ENCODE data around the gene NMUR2. TPM values are rescaled to one million over a fixed set of nuclear protein-coding genes. Genes with fewer than 3 reads are reported as not detected.

The NMUR2 gene
- total RNA-seq, 1 donor = not detected

DNA sequence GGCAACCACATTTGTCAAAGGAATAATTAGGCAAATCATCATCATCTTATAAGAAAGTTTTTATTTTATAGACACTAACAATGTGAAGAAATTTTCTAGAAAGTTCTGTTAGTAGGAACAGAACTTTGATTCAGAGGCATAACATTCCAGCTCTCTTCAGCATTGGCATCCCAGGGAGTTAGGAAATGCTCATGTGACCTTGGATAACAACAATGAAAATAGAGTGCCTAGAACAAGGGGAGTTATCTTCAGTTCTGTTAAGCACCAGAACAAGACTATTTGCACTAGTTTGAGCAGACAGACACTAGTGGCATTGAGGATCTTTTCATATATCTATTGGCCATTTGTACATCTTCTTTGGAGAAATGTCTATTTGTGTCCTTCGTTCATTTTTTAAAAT is 7.0 kb upstream of the NMUR2 start:
- no peaks in the 10 kb centered on the region for H3K27me3 ChIP-seq (ENCODE audit: insufficient read depth, low read length)
- no peaks in the 10 kb centered on the region for H4K20me1 ChIP-seq (ENCODE audit: insufficient read depth, low read length)
- H3K27ac ChIP-seq (ENCODE audit: low read depth, low read length) = no peak overlapping the region
- H3K4me1 ChIP-seq (ENCODE audit: insufficient read depth, low read length) = no peaks in the 10 kb centered on the region
- no peak overlapping the region for H3K4me3 ChIP-seq (ENCODE audit: insufficient read depth, low read length)
- no peaks in the 10 kb centered on the region for H3K36me3 ChIP-seq (ENCODE audit: insufficient read depth, low read length)
- no peaks in the 10 kb centered on the region for H3K79me2 ChIP-seq (ENCODE audit: insufficient read depth, low read length)
- TF ChIP-seq, protein P1, sequence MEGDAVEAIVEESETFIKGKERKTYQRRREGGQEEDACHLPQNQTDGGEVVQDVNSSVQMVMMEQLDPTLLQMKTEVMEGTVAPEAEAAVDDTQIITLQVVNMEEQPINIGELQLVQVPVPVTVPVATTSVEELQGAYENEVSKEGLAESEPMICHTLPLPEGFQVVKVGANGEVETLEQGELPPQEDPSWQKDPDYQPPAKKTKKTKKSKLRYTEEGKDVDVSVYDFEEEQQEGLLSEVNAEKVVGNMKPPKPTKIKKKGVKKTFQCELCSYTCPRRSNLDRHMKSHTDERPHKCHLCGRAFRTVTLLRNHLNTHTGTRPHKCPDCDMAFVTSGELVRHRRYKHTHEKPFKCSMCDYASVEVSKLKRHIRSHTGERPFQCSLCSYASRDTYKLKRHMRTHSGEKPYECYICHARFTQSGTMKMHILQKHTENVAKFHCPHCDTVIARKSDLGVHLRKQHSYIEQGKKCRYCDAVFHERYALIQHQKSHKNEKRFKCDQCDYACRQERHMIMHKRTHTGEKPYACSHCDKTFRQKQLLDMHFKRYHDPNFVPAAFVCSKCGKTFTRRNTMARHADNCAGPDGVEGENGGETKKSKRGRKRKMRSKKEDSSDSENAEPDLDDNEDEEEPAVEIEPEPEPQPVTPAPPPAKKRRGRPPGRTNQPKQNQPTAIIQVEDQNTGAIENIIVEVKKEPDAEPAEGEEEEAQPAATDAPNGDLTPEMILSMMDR (IDR thresholded peaks at IDR 0.05; ENCODE audit: extremely low read depth, low read depth, low read length) = no peak
- DNase-seq (ENCODE audit: insufficient read length, low spot score, missing footprints) = no peak
- no peak overlapping the region for H3K4me2 ChIP-seq (ENCODE audit: insufficient read depth, low read length)
- no peak overlapping the region for H2AFZ ChIP-seq (ENCODE audit: low read length)
- no peaks in the 10 kb centered on the region for H3K9me3 ChIP-seq (ENCODE audit: low read depth, low read length)

DNA sequence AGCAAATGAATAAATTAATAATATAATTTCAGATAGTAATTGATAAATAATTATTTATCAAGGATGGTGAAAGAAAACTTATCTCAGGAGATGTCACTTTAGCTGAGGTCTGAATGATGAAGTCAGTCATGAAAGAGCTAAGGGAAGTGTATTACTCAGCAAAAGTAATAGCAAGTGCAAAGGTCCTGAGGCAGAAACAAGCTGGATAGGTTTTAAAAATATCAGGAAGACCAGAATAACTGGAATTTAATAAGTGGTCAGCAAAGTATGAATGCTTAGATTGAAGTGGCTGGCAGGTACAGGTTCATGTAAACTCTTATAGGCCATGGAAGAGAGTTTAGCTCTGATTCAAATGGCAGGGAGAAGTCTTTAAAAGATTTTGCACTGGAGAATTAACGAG is 1.0 kb upstream of the NMUR2 start:
- no peaks in the 10 kb centered on the region for H4K20me1 ChIP-seq (ENCODE audit: insufficient read depth, low read length)
- H3K36me3 ChIP-seq (ENCODE audit: insufficient read depth, low read length) = no peaks in the 10 kb centered on the region
- H2AFZ ChIP-seq (ENCODE audit: low read length) = no peak overlapping the region
- no peak overlapping the region for H3K4me2 ChIP-seq (ENCODE audit: insufficient read depth, low read length)
- H3K4me1 ChIP-seq (ENCODE audit: insufficient read depth, low read length) = no peaks in the 10 kb centered on the region
- H3K27me3 ChIP-seq (ENCODE audit: insufficient read depth, low read length) = no peaks in the 10 kb centered on the region
- DNase-seq (ENCODE audit: insufficient read length, low spot score, missing footprints) = no peak
- no peaks in the 10 kb centered on the region for H3K9me3 ChIP-seq (ENCODE audit: low read depth, low read length)
- H3K27ac ChIP-seq (ENCODE audit: low read depth, low read length) = no peak overlapping the region
- TF ChIP-seq, protein P1 (IDR thresholded peaks at IDR 0.05; ENCODE audit: extremely low read depth, low read depth, low read length) = no peak
- no peaks in the 10 kb centered on the region for H3K79me2 ChIP-seq (ENCODE audit: insufficient read depth, low read length)
- H3K4me3 ChIP-seq (ENCODE audit: insufficient read depth, low read length) = no peak overlapping the region

DNA sequence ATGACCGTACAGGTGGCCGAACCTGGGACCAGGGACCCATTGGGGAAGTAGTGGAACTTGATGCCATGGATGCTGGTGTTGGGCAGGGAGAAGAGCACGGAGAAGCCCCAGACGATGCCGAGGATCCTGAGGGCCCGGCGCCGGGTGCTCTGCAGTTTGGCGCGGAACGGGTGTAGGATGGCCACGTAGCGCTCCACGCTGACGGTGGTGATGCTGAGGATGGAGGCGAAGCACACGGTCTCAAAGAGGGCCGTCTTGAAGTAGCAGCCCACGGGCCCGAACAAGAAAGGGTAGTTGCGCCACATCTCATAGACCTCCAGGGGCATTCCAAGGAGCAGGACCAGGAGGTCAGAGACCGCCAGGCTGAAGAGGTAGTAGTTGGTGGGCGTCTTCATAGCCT is 585 bp downstream of the NMUR2 start:
- H3K27me3 ChIP-seq (ENCODE audit: insufficient read depth, low read length) = no peaks in the 10 kb centered on the region
- H3K79me2 ChIP-seq (ENCODE audit: insufficient read depth, low read length) = no peaks in the 10 kb centered on the region
- H3K27ac ChIP-seq (ENCODE audit: low read depth, low read length) = no peak overlapping the region
- no peaks in the 10 kb centered on the region for H3K4me1 ChIP-seq (ENCODE audit: insufficient read depth, low read length)
- no peaks in the 10 kb centered on the region for H3K9me3 ChIP-seq (ENCODE audit: low read depth, low read length)
- TF ChIP-seq, protein P1 (IDR thresholded peaks at IDR 0.05; ENCODE audit: extremely low read depth, low read depth, low read length) = no peak
- DNase-seq (ENCODE audit: insufficient read length, low spot score, missing footprints) = no peak
- H3K4me2 ChIP-seq (ENCODE audit: insufficient read depth, low read length) = no peak overlapping the region
- no peak overlapping the region for H3K4me3 ChIP-seq (ENCODE audit: insufficient read depth, low read length)
- H3K36me3 ChIP-seq (ENCODE audit: insufficient read depth, low read length) = no peaks in the 10 kb centered on the region
- no peaks in the 10 kb centered on the region for H4K20me1 ChIP-seq (ENCODE audit: insufficient read depth, low read length)
- no peak overlapping the region for H2AFZ ChIP-seq (ENCODE audit: low read length)

DNA sequence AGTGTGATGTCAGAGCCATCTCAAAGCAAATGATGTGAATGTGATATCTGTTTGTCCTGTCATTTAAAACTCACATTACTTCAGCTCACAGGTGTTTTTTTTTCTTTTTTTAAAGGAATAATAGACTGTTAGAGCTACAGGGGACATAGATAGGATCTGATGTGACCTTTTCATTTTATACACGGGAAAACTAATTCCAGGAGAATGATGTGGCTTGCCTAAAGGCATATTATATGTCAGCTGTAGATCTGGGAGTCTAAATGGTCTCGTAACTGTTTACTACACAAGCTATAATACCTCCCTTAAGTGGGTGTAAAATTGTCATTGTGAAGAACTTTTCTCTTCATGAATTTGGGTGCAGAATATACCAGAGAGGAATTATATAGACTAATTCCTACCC is 2.0 kb downstream of the NMUR2 start:
- Histone ChIP-seq H3K4me2 (ENCODE audit: insufficient read depth, low read length) (no peak overlapping the region), H3K27me3 (ENCODE audit: insufficient read depth, low read length) (no peaks in the 10 kb centered on the region), H4K20me1 (ENCODE audit: insufficient read depth, low read length) (no peaks in the 10 kb centered on the region), H3K9me3 (ENCODE audit: low read depth, low read length) (no peaks in the 10 kb centered on the region), H3K27ac (ENCODE audit: low read depth, low read length) (no peak overlapping the region), H3K36me3 (ENCODE audit: insufficient read depth, low read length) (no peaks in the 10 kb centered on the region), H2AFZ (ENCODE audit: low read length) (no peak overlapping the region), H3K4me1 (ENCODE audit: insufficient read depth, low read length) (no peaks in the 10 kb centered on the region), H3K79me2 (ENCODE audit: insufficient read depth, low read length) (no peaks in the 10 kb centered on the region), H3K4me3 (ENCODE audit: insufficient read depth, low read length) (no peak overlapping the region)
- TF ChIP-seq, protein P1 (IDR thresholded peaks at IDR 0.05; ENCODE audit: extremely low read depth, low read depth, low read length) = no peak
- DNase-seq (ENCODE audit: insufficient read length, low spot score, missing footprints) = no peak

Measured in osteoblast (primary cell).